IPS-NIHi7 (cell line): Measurements from ENCODE around the gene ROGDI.

ENCODE experiments used
- DNase-seq: peaks from one replicate; pipeline ENCODE4 v3.0.0; 2012; ENCODE audit warnings: mixed read lengths; ENCODE audit errors: extremely low spot score

ROGDI gene

GRCh38 chr16:4801962-4802658 lies at the start of gene ROGDI:
Gene ROGDI, minus strand, starts transcription at chr16:4802633. Its CDS starts 62 bp downstream, at chr16:4802571.
- peak; percentile 89 for DNase-seq

- no peak for DNase-seq
Observed at GRCh38 chr16:4850211-4850610, 47.8 kb upstream of the ROGDI start.

DNA sequence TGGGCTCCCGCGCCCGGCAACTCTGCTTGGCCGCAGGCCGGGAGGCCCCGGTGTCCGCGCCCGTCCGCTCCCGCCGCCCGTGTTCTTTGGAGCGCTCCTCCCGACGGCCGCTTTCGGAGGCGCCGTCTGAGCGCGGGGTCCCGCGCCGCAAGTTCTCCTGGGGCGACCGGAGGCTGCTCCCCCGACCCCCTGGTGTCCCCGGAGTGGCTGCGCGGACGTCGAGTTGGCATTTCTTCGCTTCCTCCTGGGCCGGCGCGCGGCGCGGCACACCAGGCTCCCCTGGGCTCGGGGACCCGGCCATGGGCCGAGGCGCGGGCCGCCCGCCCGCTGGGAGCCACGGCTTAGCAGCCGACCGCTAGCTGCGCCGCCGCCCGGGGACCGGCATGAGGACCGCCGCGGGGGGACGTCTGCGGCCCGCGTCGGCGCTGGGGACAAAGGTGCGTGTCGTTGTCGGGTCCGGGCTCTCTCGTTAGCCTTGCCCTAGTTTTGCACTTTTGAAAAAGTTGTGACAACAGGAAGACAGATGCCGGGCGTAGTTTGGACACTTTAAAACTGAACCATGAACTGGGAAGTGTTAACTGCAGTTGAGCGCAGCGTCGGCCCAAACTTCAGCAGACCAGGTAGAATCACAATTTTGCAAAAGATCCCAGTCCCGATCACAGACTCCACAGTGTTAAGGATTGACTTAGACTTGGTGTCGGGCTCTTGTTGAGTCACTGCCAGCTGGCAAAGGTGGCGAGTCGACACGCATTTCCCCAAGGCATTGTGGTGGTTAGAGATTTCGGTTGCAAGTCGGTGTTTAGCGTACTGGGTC lies 45.5 kb upstream of the ROGDI start:
- DNase-seq: peak; percentile 28

DNA sequence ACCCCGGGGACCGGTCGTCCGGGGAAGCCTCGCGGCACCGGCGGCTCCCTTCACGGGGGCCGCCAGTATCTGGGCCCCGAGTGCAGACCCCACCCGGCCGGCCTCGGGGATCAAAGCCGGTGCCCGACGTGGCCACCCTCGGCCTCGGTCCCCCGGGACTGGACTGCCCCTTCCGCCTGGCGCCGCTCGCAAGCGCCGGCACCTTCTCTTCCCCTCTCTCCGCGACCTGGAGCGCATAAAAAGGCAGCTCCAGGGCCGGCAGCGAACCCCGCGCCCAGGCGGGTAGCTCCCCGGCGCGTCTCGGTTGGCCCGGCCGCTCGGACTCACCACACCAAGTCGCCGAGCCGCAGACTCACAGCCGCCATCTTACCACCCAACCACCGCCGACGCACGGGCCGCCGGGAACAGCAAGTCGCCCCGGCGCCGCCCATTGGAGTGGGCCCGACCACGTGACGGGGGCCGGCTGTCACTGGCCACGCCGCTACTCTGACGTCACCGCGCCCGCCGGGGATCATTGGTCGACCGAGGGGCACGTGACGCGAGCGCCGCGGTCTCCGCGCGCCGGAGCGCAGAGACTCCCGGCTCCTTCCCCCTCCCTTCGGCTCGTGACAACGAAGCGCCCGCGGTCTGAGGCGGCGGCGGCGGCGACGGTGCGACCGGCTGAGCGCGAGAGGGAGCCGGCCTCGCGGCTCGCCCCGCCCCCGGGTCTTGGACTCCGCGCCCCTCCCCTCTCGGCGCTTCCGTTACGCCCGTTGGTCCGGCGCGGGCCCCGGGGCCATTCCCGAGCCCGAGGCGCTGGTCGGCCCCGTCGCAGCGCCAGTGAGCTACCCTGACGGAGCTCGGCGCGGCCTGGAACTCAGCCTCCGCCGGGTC lies 44.7 kb upstream of the ROGDI start, which contains the start of the genes GLYR1 and UBN1:
TSS of gene GLYR1 (minus strand) at position 388 of the 873 bp plus-strand sequence. CDS start at position 365, 23 bp downstream.
TSS of gene UBN1 (plus strand) at position 581 of the 873 bp plus-strand sequence. CDS start 5,437 bp downstream, outside the sequence.
- DNase-seq: peak; percentile 99

- peak; percentile 46 for DNase-seq
Observed at GRCh38 chr16:4846503-4846900, 44.1 kb upstream of the ROGDI start.

DNA sequence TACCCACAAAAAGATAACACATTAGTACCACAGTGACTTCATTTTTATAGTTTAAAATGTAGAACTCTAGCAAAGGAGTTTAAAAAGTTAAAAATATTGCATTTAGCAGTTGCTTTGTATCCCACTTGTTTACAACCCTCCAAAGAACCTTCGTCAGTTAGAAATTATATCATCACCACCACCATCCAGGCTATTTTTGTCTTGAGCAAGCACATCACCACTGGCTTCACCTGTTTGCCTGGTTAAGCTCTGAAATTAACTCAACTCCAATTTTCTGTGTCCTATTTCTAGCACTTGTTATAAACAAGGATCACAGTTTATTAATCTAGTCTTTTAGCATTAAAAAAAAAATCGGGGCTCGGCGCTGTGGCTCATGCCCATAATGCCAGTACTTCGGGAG lies 38.6 kb upstream of the ROGDI start:
- no peak for DNase-seq

DNA sequence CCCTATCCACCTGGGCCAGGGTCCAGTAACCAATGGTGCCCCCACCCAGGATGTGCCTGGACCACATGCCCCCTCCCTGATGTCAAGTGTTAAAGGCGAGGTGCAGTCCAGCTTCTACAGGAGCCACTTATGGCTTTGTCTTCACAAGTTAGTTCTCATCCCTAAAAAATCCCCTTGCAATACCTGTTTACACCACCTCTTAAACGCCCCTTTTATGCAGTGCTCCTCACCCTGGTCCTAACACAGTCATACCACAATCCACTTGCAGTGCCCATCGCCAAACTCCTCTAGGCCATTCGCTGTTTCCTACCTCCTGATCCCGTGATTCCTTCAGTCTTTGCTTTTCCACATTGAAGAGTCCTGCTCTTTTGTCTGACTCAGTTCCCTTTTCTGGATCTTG lies 37.5 kb upstream of the ROGDI start:
- no peak for DNase-seq

DNA sequence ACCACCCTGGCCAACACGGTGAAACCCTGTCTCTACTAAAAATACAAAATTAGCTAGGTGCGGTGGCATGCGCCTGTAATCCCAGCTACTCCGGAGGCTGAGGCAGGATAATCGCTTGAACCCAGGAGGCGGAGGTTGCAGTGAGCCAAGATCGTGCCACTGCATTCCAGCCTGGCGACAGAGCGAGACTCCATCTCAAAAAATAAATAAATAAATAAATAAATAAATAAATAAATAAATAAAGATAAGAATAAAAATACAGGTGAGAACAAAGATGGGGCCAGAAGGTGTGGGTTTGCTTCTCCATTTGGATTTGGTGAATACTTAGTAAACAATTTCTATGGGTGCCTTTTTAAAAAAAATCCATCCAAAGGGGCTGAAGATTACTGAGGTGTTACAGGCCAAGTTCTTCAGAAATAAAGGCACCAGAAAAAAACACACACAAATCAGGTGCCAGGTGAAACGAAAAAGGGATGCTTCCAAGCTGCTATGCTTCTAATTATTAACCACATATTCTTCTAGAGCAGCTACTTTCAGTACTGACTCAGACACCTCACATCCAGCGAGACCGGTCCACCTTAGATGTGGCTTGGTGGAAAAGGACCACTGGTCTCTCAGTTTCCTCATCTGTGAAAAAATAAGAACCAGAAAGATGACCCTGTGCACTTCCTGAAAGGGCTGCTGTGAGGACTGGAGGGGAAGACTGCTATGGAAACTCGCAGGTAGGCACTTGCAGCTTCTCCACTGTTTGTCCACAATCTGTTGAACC lies 35.5 kb upstream of the ROGDI start:
- DNase-seq: no peak

DNA sequence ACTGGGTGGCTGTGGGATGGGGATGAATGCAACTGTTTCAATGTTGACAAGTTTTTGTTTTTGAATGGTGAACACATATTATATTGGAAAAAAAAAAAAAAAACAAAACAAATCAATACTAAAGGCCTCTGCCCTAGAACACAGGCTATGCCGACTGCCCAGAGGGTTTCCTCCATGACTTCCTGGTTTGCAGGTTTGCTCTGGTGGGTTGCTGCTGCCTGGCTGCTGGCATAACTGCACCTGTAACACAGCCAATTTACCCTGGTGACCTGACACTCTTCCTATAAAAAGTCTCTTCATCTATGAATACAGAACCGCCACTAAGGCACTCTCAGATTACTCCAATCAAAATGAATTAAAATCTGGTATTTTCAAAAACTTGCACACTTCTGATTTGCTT lies 34.3 kb upstream of the ROGDI start:
- no peak for DNase-seq

GRCh38 chr16:4833584-4833983 lies 31.2 kb upstream of the ROGDI start:
- no peak for DNase-seq

DNA sequence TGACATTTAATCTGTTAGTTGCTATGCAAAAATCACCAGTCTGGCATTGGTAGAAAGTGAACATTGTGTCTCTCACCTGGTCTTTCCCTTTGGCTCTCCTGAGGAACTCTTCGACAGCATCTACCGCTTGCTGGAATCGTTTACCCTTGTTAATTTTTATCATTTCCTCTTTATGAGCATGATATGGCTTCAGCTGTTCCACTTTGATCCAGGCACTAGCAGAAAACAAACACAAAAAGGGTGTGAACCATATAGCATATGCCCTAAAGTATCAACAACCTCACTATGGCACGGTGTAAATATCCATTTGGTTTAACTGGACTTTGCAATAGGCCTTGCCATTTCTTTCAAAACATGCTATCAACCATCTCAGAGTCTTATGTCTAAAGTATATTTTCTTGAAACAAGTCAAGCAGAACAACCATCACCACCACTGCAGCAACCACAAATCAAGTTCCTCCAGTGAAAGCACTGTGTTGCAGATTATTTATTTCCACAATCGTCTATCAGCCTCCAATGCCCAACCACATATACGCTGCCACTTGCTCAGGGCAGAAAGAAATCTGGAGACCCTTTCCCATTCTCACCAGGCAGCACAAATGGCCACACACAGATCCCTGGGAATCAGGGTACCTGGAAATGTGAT lies 30.4 kb upstream of the ROGDI start:
- no peak for DNase-seq

- no peak for DNase-seq
Observed at GRCh38 chr16:4831616-4832015, 29.2 kb upstream of the ROGDI start.

DNA sequence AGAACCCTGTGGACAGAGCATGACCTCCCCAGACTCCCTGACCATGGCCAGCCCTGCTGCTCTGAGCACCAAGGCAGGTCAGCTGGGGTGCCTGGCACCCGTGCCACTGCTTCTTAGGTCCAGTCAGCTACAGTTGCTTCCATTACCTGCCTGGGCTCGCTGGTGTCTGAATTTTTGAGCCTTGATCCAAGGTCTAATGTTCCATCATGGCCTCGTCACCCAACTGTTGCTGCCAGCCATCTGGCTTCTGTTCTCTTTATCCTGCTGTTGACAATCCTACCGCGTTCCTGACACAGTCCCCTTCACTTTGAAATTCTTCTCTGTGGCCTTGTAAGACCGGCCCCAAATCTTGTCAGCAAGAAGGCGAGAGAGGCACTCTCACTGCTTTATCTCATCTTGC lies 28.0 kb upstream of the ROGDI start:
- DNase-seq: no peak

- DNase-seq: no peak
Observed at GRCh38 chr16:4828567-4829321, 26.3 kb upstream of the ROGDI start.

DNA sequence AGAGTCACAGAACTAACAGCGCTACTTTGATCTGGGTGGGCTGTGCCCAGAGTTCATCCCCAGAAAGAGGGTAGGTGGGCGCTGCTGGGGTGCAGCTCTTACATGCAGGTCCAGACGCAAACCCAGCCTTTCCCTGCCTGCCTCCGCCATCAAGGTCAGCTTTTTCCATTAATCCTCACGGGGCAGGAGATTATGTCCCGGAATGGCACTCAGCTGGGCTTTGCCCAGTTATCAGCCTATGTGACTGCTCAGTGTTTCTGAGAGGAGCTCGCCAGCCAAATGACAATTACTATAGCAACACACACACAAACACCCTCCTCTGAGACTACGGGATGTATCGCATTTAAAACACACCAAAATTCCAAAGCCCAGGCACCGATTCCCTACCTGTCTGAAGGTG lies 24.5 kb upstream of the ROGDI start:
- no peak for DNase-seq

DNA sequence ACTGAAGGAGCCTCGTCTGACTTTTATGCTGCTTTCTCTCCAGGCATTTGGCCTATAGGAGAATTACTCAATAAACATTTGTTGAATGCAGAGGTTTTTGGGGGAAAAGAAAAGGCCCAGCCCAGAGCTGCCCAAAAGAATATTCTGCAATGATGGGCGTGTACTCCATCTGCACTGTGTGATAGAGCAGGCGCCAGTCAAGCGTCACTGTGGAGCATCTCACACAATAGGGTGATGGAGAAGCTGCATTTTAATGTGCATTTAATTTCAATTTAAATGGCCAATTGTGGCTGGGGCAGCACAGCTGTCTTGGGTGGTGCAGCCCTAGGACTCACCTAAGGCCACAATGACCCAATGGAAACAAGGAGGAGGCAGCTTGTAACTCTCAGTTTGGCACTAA lies 24.1 kb upstream of the ROGDI start:
- no peak for DNase-seq

DNA sequence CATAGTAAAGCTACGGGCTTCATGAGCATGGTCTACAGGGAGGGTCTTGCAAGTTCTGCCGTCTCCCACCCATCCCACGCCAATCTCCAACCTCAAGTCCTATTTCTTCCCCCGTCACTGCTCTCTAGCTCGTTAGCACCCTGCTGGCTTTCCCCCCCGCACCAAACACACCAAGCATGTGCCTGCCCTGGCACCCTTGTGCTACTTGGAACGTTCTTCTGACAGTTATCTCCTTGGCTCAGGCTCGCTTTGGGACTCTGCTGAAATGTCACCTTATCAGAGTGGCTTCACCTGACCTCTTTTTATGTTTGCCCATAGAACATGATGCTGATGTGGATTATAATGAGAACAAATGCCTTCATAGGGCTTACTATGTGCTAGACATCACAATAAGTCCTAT lies 22.8 kb upstream of the ROGDI start:
- no peak for DNase-seq

GRCh38 chr16:4820652-4821051 lies 18.2 kb upstream of the ROGDI start:
- DNase-seq: no peak

GRCh38 chr16:4814542-4815173 lies 12.2 kb upstream of the ROGDI start:
- DNase-seq: no peak

DNA sequence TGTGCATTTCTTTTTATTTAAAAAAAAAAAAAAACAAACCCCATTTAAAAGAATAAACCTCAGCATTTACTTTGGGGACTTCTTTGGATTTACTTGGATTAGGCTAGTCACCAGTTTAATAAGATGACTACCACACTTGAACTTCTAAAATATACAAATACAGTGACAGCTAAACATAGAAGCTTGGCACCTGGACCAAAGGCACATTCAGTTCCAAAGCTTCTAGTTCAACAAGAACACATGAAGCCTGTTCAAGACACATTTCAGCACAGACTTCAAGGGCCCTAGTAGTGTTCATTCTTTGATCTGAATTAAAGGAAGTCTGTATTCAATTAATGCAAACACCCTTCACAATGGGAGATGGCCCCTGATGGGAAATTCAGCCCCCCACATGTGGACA lies 11.6 kb upstream of the ROGDI start:
- DNase-seq: no peak
